Activated T-helper 17 cell treated with anti-CD3 and anti-CD28 coated beads, Interleukin-2, amount 50 U/mL, for 72 hours (primary cell): Measurements from ENCODE around the gene COG6. TPM values are rescaled to one million over a fixed set of nuclear protein-coding genes. Genes with fewer than 3 reads are reported as not detected.

Experiments
- ATAC-seq: fragments of 150-1000 bp; cut with Tn5 transposase; replicated peaks from 2 replicates; pipeline ENCODE4 v1.10.0; 2021; ENCODE audit warnings: mild to moderate bottlenecking, moderate library complexity
- H3K27ac Mint-ChIP-seq: one replicate; pipeline ENCODE4 v1.8.0; 2022; ENCODE audit warnings: mixed read lengths
- H3K27me3 Mint-ChIP-seq: one replicate; pipeline ENCODE4 v1.8.0; 2022; ENCODE audit warnings: mixed read lengths
- H3K36me3 Mint-ChIP-seq: one replicate; pipeline ENCODE4 v1.8.0; 2022; ENCODE audit warnings: low read depth, mild to moderate bottlenecking, mixed read lengths
- H3K4me1 Mint-ChIP-seq: one replicate; pipeline ENCODE4 v1.8.0; 2022; ENCODE audit warnings: mixed read lengths
- H3K4me3 Mint-ChIP-seq: one replicate; pipeline ENCODE4 v1.8.0; 2022; ENCODE audit warnings: mild to moderate bottlenecking, mixed read lengths
- H3K9me3 Mint-ChIP-seq: one replicate; pipeline ENCODE4 v1.8.0; 2022; ENCODE audit warnings: mixed read lengths
- total RNA-seq, 2 donors: library from RNA; stranded (reverse); gene quantifications; one replicate each; pipeline ENCODE4 v1.2.3, GENCODE V29; 2022

The COG6 gene
- total RNA-seq, 2 donors from 2014 or later: 31.3 to 47.3 TPM

GRCh38 chr13:39692660-39693438 is 37.4 kb downstream of the COG6 start:
- H3K27me3 Mint-ChIP-seq: no peaks in the 10 kb centered on the region
- no peak overlapping the region for H3K4me3 Mint-ChIP-seq
- no peak overlapping the region for H3K27ac Mint-ChIP-seq
- peaks cover 12% of the 10 kb centered on the region for H3K36me3 Mint-ChIP-seq
- no peak for ATAC-seq
- no peaks in the 10 kb centered on the region for H3K9me3 Mint-ChIP-seq
- H3K4me1 Mint-ChIP-seq: peaks cover 11% of the 10 kb centered on the region

GRCh38 chr13:39699274-39699673 is 43.8 kb downstream of the COG6 start:
- no peaks in the 10 kb centered on the region for H3K36me3 Mint-ChIP-seq
- ATAC-seq: no peak
- no peaks in the 10 kb centered on the region for H3K27me3 Mint-ChIP-seq
- H3K4me1 Mint-ChIP-seq: no peaks in the 10 kb centered on the region
- H3K9me3 Mint-ChIP-seq: no peaks in the 10 kb centered on the region
- H3K27ac Mint-ChIP-seq: no peak overlapping the region
- H3K4me3 Mint-ChIP-seq: no peak overlapping the region

GRCh38 chr13:39712626-39713025 is 57.2 kb downstream of the COG6 start:
- ATAC-seq: no peak
- Mint-ChIP-seq H3K27ac (no peak overlapping the region), H3K27me3 (no peaks in the 10 kb centered on the region), H3K36me3 (peaks cover 44% of the 10 kb centered on the region), H3K4me1 (no peaks in the 10 kb centered on the region), H3K9me3 (peaks cover 8% of the 10 kb centered on the region), H3K4me3 (no peak overlapping the region)

- ATAC-seq: no peak
- Mint-ChIP-seq H3K9me3 (no peaks in the 10 kb centered on the region), H3K27ac (no peak overlapping the region), H3K36me3 (peaks cover 80% of the 10 kb centered on the region), H3K4me3 (no peak overlapping the region), H3K27me3 (no peaks in the 10 kb centered on the region), H3K4me1 (peaks cover 4% of the 10 kb centered on the region)
Observed at GRCh38 chr13:39729156-39729555, 73.7 kb downstream of the COG6 start.

GRCh38 chr13:39734952-39735351 is 79.5 kb downstream of the COG6 start:
- Mint-ChIP-seq H3K36me3 (peaks cover 68% of the 10 kb centered on the region), H3K9me3 (no peaks in the 10 kb centered on the region), H3K4me3 (no peak overlapping the region), H3K27me3 (no peaks in the 10 kb centered on the region), H3K4me1 (peaks cover 4% of the 10 kb centered on the region), H3K27ac (no peak overlapping the region)
- ATAC-seq: no peak

GRCh38 chr13:39737047-39737446 is 81.6 kb downstream of the COG6 start:
- Mint-ChIP-seq H3K4me1 (no peaks in the 10 kb centered on the region), H3K9me3 (peaks cover 4% of the 10 kb centered on the region), H3K27ac (no peak overlapping the region), H3K4me3 (no peak overlapping the region), H3K36me3 (peaks cover 61% of the 10 kb centered on the region), H3K27me3 (no peaks in the 10 kb centered on the region)
- no peak for ATAC-seq

- Mint-ChIP-seq H3K9me3 (peaks cover 4% of the 10 kb centered on the region), H3K27me3 (no peaks in the 10 kb centered on the region), H3K36me3 (peaks cover 25% of the 10 kb centered on the region), H3K4me1 (no peaks in the 10 kb centered on the region), H3K27ac (no peak overlapping the region), H3K4me3 (no peak overlapping the region)
- no peak for ATAC-seq
Observed at GRCh38 chr13:39740761-39741160, 85.3 kb downstream of the COG6 start.

GRCh38 chr13:39748961-39749360 is 93.5 kb downstream of the COG6 start:
- peaks cover 26% of the 10 kb centered on the region for H3K36me3 Mint-ChIP-seq

GRCh38 chr13:39749528-39749927 is 94.1 kb downstream of the COG6 start:
- H3K4me3 Mint-ChIP-seq: no peak overlapping the region
- ATAC-seq: no peak
- no peaks in the 10 kb centered on the region for H3K4me1 Mint-ChIP-seq
- H3K27ac Mint-ChIP-seq: no peak overlapping the region
- peaks cover 3% of the 10 kb centered on the region for H3K9me3 Mint-ChIP-seq
- peaks cover 26% of the 10 kb centered on the region for H3K36me3 Mint-ChIP-seq
- no peaks in the 10 kb centered on the region for H3K27me3 Mint-ChIP-seq

More at GRCh38 chr13:39748961-39749360, 93.5 kb downstream of the COG6 start:
- no peak for ATAC-seq
- peaks cover 3% of the 10 kb centered on the region for H3K9me3 Mint-ChIP-seq
- no peak overlapping the region for H3K27ac Mint-ChIP-seq
- H3K4me3 Mint-ChIP-seq: no peak overlapping the region
- H3K27me3 Mint-ChIP-seq: no peaks in the 10 kb centered on the region
- H3K4me1 Mint-ChIP-seq: no peaks in the 10 kb centered on the region

- Mint-ChIP-seq H3K4me1 (no peaks in the 10 kb centered on the region), H3K27me3 (no peaks in the 10 kb centered on the region), H3K27ac (no peak overlapping the region), H3K36me3 (peaks cover 26% of the 10 kb centered on the region), H3K9me3 (no peaks in the 10 kb centered on the region), H3K4me3 (no peak overlapping the region)
- ATAC-seq: no peak
Observed at GRCh38 chr13:39751805-39752204, 96.3 kb downstream of the COG6 start.

- Mint-ChIP-seq H3K9me3 (peaks cover 8% of the 10 kb centered on the region), H3K27me3 (no peaks in the 10 kb centered on the region), H3K27ac (no peak overlapping the region), H3K4me3 (no peak overlapping the region), H3K36me3 (no peaks in the 10 kb centered on the region), H3K4me1 (no peaks in the 10 kb centered on the region)
- no peak for ATAC-seq
Observed at GRCh38 chr13:39760521-39760920, 105.1 kb downstream of the COG6 start.

- peak; percentile 69 for ATAC-seq
- no peaks in the 10 kb centered on the region for H3K36me3 Mint-ChIP-seq
- H3K4me3 Mint-ChIP-seq: no peak overlapping the region
Observed at GRCh38 chr13:39765801-39766463, 110.5 kb downstream of the COG6 start.

GRCh38 chr13:39766464-39767158 is 111.1 kb downstream of the COG6 start:
- ATAC-seq: no peak
- no peak overlapping the region for H3K27ac Mint-ChIP-seq
- peaks cover under 1% of the 10 kb centered on the region for H3K9me3 Mint-ChIP-seq
- no peaks in the 10 kb centered on the region for H3K4me1 Mint-ChIP-seq
- no peak overlapping the region for H3K4me3 Mint-ChIP-seq
- no peaks in the 10 kb centered on the region for H3K36me3 Mint-ChIP-seq
- H3K27me3 Mint-ChIP-seq: no peaks in the 10 kb centered on the region

More at GRCh38 chr13:39765801-39766463, 110.5 kb downstream of the COG6 start:
- Mint-ChIP-seq H3K27me3 (no peaks in the 10 kb centered on the region), H3K27ac (no peak overlapping the region), H3K9me3 (peaks cover 5% of the 10 kb centered on the region), H3K4me1 (no peaks in the 10 kb centered on the region)

- ATAC-seq: no peak
- Mint-ChIP-seq H3K9me3 (no peaks in the 10 kb centered on the region), H3K27ac (no peak overlapping the region)
Observed at GRCh38 chr13:39767791-39768517, 112.5 kb downstream of the COG6 start.

More at GRCh38 chr13:39767791-39768517, 112.5 kb downstream of the COG6 start:
- Mint-ChIP-seq H3K27me3 (no peaks in the 10 kb centered on the region), H3K4me1 (no peaks in the 10 kb centered on the region), H3K4me3 (no peak overlapping the region), H3K36me3 (no peaks in the 10 kb centered on the region)
